Esophagus squamous epithelium (tissue), 4 donors: Measurements from ENCODE around the gene MAGEA12.
"Not testable (repeated sequence)": the region's sequence is repeated elsewhere in the genome, so short reads cannot be mapped to it uniquely, and the experiment has no call there.

ENCODE experiments used
- CTCF ChIP-seq, 6 experiments: fragments of 450-650 bp in 4 of 6; fragments of 200-600 bp in 2 of 6; sonication (generic) in 2 of 6; IDR thresholded peaks; one replicate each; pipeline ENCODE4 v1.5.1; 2016 to 2019; ENCODE audit warnings: antibody characterized with exemption in 6 of 6, mild to moderate bottlenecking in 4 of 6, moderate library complexity in 4 of 6
- POLR2A ChIP-seq, 4 donors: fragments of 450-650 bp; IDR thresholded peaks; one replicate each; pipeline ENCODE4 v1.6.1; 2017; ENCODE audit warnings: antibody characterized with exemption in 4 of 4, mild to moderate bottlenecking in 4 of 4, moderate library complexity in 3 of 4

- TF ChIP-seq POLR2A, CTCF (IDR thresholded peaks at IDR 0.05): not testable (repeated sequence)
Measured at GRCh38 chrX:152709173-152709572, 24.4 kb upstream of the MAGEA12 start, which contains the start of gene CSAG2.
